GM10248 (cell line): ENCODE measurements around the gene EXOC2.
"Not testable (repeated sequence)": the region's sequence is repeated elsewhere in the genome, so short reads cannot be mapped to it uniquely, and the experiment has no call there.

Experiments used
- CTCF ChIA-PET: fragments of 300-600 bp; sonication (Branson Sonifier 250); formaldehyde crosslinking; extraction: SDS; loops from one replicate; lab custom pipeline; 2021; ENCODE audit warnings: antibody characterized with exemption; lab: Yijun Ruan, JAX
- POLR2A ChIA-PET: fragments of 350-650 bp; sonication (Branson Sonifier 250); formaldehyde crosslinking; extraction: SDS; loops from one replicate; lab custom pipeline; 2020; ENCODE audit warnings: antibody characterized with exemption; lab: Yijun Ruan, JAX
- DNase-seq: peaks from one replicate; pipeline ENCODE4 v3.0.0; 2012; ENCODE audit errors: extremely low spot score
- TF ChIP-seq, protein P1 (sequence below): IDR thresholded peaks from 2 replicates; pipeline ENCODE4 v1.5.1; 2012; ENCODE audit warnings: mild to moderate bottlenecking, low read depth; ENCODE audit errors: extremely low read depth, missing control alignments, control extremely low read depth

The EXOC2 gene

DNA sequence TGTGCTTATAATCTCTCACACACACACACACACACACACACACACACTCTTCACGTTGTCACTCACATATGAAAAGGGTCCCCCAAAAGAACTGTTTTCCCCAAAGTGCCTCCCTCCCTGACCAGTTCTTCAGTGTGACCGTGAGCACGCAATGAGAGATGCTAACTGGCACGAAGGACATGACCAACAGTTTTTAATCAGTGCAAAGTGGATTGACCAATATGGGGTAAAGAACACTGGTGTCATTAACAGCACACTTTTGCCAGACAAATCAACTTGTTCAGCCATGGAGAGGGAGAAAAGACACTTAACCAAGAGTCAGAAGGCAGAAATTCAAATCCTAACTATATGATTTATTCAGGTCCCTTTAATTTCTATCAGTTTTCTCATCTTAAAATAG, 15.0 kb downstream of the EXOC2 start:
- POLR2A ChIA-PET, result no interaction called here
- TF ChIP-seq, protein P1, sequence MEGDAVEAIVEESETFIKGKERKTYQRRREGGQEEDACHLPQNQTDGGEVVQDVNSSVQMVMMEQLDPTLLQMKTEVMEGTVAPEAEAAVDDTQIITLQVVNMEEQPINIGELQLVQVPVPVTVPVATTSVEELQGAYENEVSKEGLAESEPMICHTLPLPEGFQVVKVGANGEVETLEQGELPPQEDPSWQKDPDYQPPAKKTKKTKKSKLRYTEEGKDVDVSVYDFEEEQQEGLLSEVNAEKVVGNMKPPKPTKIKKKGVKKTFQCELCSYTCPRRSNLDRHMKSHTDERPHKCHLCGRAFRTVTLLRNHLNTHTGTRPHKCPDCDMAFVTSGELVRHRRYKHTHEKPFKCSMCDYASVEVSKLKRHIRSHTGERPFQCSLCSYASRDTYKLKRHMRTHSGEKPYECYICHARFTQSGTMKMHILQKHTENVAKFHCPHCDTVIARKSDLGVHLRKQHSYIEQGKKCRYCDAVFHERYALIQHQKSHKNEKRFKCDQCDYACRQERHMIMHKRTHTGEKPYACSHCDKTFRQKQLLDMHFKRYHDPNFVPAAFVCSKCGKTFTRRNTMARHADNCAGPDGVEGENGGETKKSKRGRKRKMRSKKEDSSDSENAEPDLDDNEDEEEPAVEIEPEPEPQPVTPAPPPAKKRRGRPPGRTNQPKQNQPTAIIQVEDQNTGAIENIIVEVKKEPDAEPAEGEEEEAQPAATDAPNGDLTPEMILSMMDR, result no peak
- CTCF ChIA-PET, result no interaction called here
- DNase-seq, result no peak

- CTCF ChIA-PET, result interaction anchor here (1.1 to 1.2 kb wide), 3 partner anchors 8 to 17 kb away, joined by 3 to 5 read pairs (median 3); no protein-coding TSS in a partner anchor
- no peak for DNase-seq
- TF ChIP-seq, protein P1, result no peak
- POLR2A ChIA-PET, result no interaction called here
Measured at GRCh38 chr6:674956-675355, 18.0 kb downstream of the EXOC2 start.

GRCh38 chr6:674406-674805, 18.5 kb downstream of the EXOC2 start:
- TF ChIP-seq, protein P1, result no peak
- no peak for DNase-seq
- CTCF ChIA-PET, result interaction anchor here (1.1 to 1.2 kb wide), 4 partner anchors 9 to 16 kb away, joined by 3 to 5 read pairs (median 3); no protein-coding TSS in a partner anchor
- POLR2A ChIA-PET, result no interaction called here

DNA sequence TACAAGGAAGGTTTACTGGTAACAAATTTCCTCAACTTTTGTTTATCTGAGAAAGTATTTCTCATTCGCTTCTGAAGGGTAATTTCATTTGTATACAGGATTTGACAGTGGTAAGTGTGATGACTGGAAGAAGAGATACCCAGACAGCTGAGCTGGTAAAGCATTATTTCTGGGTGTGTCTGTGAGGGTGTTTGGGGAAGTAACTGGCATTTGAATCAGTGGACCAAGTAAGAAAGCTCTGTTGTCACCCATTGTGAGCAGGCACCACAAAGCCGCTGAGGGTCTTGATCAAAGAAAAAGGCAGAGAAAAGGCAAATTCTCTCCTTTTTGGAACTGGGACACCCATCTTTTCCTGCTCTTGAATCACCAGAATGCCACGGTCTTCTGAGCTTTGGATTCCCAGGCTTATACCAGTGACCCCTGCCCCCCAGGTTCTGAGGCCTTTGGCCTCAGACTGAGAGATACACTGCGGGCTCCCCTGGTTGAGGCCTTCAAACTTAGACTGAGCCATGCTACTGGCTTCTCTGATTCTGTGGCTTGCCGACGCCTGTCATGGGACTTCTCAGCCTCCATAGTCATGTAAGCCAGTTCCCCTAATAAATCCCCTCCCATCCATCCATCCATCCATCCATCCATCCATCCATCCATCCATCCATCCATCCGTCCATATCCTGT, 25.5 kb downstream of the EXOC2 start:
- TF ChIP-seq, protein P1, result no peak
- ChIA-PET CTCF (no interaction called here), POLR2A (no interaction called here)
- DNase-seq, result no peak

- DNase-seq, result no peak
- POLR2A ChIA-PET, result no interaction called here
- CTCF ChIA-PET, result interaction anchor here (1.5 kb wide), 1 partner anchor 18 kb away, joined by 3 read pairs; no protein-coding TSS in a partner anchor
- TF ChIP-seq, protein P1, result no peak
Measured at GRCh38 chr6:665403-666267, 27.3 kb downstream of the EXOC2 start.

GRCh38 chr6:663788-664187, 29.2 kb downstream of the EXOC2 start:
- CTCF ChIA-PET, DNase-seq, POLR2A ChIA-PET: not testable (repeated sequence)
